GM10847 (cell line): ENCODE data around the gene MID2.

Experiments used
- POLR2A ChIP-seq: IDR thresholded peaks from 2 replicates; pipeline ENCODE4 v1.6.1; 2011; ENCODE audit not compliant: insufficient read length; ENCODE audit errors: extremely low read depth

MID2 gene

GRCh38 chrX:107834275-107835201 lies 8.9 kb downstream of the MID2 start:
- TF ChIP-seq POLR2A = no peak

DNA sequence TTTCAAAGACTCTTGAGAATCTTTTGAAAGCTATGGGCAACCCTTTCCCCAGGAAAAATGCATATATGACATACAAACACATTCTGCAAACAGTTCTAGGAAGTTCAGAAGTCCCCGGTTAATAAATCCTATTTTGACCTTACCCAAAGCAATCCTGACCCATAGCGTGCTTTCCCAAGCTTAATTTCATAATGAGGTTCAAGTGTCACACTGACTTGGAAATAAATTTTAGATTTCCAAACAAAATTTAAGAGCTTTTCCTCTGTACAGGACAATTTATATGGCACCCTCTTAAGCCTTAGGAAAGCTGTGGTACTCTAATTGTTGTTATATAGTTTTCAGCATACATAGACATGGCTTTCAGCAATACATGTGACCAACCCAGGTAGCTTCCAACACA lies 11.3 kb downstream of the MID2 start:
- TF ChIP-seq POLR2A = no peak

- TF ChIP-seq POLR2A = no peak
Observed at GRCh38 chrX:107840971-107841370, 15.3 kb downstream of the MID2 start.

DNA sequence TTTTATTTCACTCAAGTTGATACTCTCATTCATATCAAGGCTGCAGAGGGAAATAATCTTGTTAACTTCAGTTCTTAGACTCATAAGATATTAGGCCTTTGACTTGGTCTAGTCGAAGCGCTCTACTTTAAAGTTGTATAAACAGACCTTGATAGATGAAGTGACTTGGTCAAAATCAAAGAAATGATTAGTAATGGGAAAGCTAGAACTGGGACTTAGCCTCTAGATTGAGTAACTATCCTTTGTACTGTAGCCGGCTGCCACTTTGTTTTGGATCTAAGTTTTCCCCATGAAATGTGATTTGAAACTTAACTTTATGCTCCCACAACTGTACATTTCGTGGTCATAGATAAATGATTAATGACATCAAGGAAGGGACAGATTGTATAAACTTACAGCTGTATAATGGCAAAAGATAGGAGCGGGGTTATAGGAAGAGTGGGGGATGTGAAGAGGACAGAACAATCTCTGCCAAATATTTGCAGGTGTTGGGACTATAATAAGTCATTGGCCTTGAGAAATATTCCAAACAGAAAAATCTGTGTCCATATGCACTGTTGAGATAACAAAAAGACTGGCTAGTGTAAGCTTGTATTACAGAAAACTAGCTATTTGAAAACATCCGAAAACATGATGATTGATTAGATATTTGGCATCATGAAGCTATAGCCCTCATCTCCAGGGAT lies 17.2 kb downstream of the MID2 start:
- no peak for TF ChIP-seq POLR2A

DNA sequence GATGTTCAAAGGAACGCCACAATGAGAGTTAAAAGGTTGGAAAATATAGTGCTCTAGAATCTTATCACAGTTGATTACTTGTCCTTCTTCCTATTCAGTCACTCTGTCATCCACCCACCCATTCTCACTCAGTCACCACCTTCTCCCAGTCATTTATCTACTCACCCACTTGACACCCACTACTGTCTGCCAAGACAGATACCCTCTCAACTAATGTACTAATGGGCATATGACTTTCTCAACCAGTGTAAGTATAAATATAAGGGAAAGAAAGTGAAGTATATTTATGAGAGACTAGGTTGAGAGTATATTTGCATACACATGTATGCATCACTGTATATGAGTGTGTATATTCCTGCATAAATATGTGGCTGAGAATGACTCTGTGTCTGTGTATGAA lies 20.0 kb downstream of the MID2 start:
- no peak for TF ChIP-seq POLR2A

DNA sequence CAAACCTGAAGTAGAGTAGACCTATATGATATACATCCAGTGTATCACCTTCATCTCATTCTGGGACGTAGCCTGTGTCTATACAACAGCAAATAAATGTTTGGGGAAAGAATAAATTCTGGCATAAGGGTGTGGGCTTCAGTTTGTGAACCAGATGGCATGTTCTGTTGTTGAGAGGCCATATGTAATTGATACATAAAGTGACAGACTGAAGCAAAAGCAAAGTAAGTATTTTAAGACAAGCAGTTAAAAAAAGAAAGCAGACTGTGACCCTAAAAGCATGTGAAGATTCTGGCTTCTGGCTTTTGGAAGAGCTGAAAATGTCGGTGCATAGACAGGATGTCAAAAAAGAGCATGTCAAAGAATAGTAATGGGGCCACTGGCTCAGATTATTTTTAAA lies 22.9 kb downstream of the MID2 start:
- TF ChIP-seq POLR2A = no peak

- TF ChIP-seq POLR2A = no peak
Observed at GRCh38 chrX:107849747-107850421, 24.2 kb downstream of the MID2 start.

GRCh38 chrX:107850422-107850765 lies 24.7 kb downstream of the MID2 start:
- TF ChIP-seq POLR2A = no peak

- TF ChIP-seq POLR2A = no peak
Observed at GRCh38 chrX:107851215-107851614, 25.5 kb downstream of the MID2 start.

GRCh38 chrX:107856289-107856688 lies 30.6 kb downstream of the MID2 start:
- TF ChIP-seq POLR2A = no peak

DNA sequence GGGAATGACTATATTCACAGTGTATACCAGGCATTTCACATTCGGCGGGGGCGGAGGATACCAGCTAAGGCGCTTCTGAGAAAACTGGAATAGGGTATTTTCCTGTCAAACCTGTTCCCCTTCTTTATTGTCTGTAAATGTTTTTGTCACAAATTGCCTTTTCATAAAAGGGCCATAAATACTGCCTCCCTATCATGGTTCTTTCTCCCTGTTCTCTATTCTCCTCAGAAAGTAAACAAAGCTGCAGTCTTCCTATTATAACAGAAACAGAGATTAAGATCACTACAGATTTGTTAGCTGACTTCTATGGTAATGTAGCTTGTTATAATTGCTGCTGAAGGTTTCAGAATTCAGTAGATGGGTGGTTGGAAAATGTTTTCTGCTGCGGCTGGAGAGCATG lies 32.2 kb downstream of the MID2 start:
- TF ChIP-seq POLR2A = no peak

DNA sequence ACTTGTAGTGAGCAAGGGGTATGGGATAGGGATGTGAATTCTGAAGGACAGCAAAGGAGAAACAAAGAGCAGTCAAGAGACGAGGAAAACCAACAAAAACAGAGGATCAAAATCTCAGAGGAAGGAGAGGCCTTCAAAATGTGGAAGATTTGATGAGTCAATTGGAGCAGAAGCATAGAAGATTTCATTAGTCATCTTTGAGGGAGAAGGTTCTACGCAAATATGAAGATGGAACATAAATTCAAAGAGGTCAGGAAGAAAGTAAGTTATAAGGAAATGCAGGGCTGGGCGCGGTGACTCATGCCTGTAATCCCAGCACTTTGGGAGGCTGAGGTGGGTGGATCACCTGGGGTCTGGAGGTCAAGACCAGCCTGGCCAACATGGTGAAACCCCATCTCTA lies 35.4 kb downstream of the MID2 start:
- no peak for TF ChIP-seq POLR2A

DNA sequence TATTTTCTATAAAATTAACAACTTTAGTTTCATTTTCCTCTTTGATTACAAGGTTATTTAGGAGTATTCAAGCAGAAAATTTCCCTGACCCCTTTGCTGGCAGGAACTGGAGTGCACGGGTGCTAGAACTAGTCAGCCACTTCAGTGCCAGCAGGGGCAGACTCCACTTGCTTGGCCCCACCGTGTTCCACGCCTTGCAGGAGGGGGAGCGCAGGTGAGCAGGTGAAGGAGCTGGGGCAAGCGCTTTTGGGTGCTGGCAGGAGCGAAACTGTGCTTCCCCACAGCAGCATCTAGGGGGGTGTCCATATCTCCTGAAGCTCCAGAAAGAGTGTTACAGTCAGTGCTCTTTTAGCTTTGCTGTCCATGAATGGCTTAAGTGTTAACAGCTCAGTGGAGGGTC lies 45.5 kb downstream of the MID2 start:
- TF ChIP-seq POLR2A = no peak

- TF ChIP-seq POLR2A = no peak
Observed at GRCh38 chrX:107878106-107878505, 52.4 kb downstream of the MID2 start.

- TF ChIP-seq POLR2A = no peak
Observed at GRCh38 chrX:107880054-107880610, 54.5 kb downstream of the MID2 start.

GRCh38 chrX:107894038-107894437 lies 68.4 kb downstream of the MID2 start:
- no peak for TF ChIP-seq POLR2A
